IMR-90 (cell line): ENCODE results near the gene TP53AIP1. TPM values are rescaled to one million over a fixed set of nuclear protein-coding genes. Genes with fewer than 3 reads are reported as not detected.

ENCODE experiments used
- ATAC-seq: fragments of 200-7000 bp; cut with Tn5 transposase; 2 replicates; pipeline ENCODE4 v1.9.1; 2020; ENCODE audit warnings: low read depth, mild to moderate bottlenecking, moderate library complexity
- BruUV-seq: library from RNA; stranded (reverse); fragments of 400-500 nt; replicated peaks from 2 replicates; lab custom pipeline; 2021; lab: Mats Ljungman, UMichigan
- CTCF ChIA-PET: fragments of 300-600 bp; formaldehyde crosslinking; extraction: SDS; loops from one replicate; lab custom pipeline; 2021; ENCODE audit warnings: antibody characterized with exemption; lab: Yijun Ruan, JAX
- POLR2A ChIA-PET: fragments of 300-600 bp; sonication (Branson Sonifier 250); formaldehyde crosslinking; loops from one replicate; lab custom pipeline; 2022; ENCODE audit warnings: antibody characterized with exemption; ENCODE audit not compliant: unreplicated experiment; lab: Charles Lee
- DNase-seq: peaks from one replicate; pipeline ENCODE4 v3.0.0; 2013
- H2AFZ ChIP-seq: replicated peaks from 2 replicates; pipeline ENCODE3; 2013; ENCODE audit warnings: low read length, mild to moderate bottlenecking; ENCODE audit not compliant: poor library complexity
- H2AK5ac ChIP-seq: 2 replicates; pipeline ENCODE4 v1.6.1; 2013; ENCODE audit warnings: low read depth, low read length, inconsistent platforms
- H2AK9ac ChIP-seq: replicated peaks from 2 replicates; pipeline ENCODE3; 2013; ENCODE audit warnings: mild to moderate bottlenecking, low read depth, low read length, moderate library complexity; ENCODE audit not compliant: poor library complexity
- H2BK120ac ChIP-seq: 2 replicates; pipeline ENCODE4 v1.6.1; 2013; ENCODE audit warnings: low read depth, low read length, inconsistent platforms
- H2BK15ac ChIP-seq: 3 replicates; pipeline ENCODE4 v1.6.1; 2013; ENCODE audit warnings: low read depth, low read length, inconsistent platforms
- H2BK20ac ChIP-seq: 2 replicates; pipeline ENCODE4 v1.6.1; 2013; ENCODE audit warnings: low read depth, mild to moderate bottlenecking, inconsistent platforms, low read length, moderate library complexity
- H2BK5ac ChIP-seq: 2 replicates; pipeline ENCODE4 v1.6.1; 2013; ENCODE audit warnings: mild to moderate bottlenecking, low read depth, low read length, inconsistent platforms; ENCODE audit not compliant: poor library complexity, severe bottlenecking
- H3K14ac ChIP-seq: replicated peaks from 2 replicates; pipeline ENCODE4 v1.6.1; 2013; ENCODE audit warnings: low read depth, low read length, inconsistent platforms
- H3K18ac ChIP-seq: 2 replicates; pipeline ENCODE4 v1.6.1; 2013; ENCODE audit warnings: low read depth, low read length, control low read depth
- H3K23ac ChIP-seq: 2 replicates; pipeline ENCODE4 v1.6.1; 2013; ENCODE audit warnings: low read depth, low read length, inconsistent platforms
- H3K27ac ChIP-seq: 2 replicates; pipeline ENCODE4 v1.5.1; 2013; ENCODE audit warnings: mild to moderate bottlenecking, control low read depth, low read length; ENCODE audit not compliant: insufficient read depth
- H3K27me3 ChIP-seq: 2 replicates; pipeline ENCODE4 v1.6.1; 2013; ENCODE audit warnings: low read length; ENCODE audit not compliant: control insufficient read depth, insufficient read depth
- H3K36me3 ChIP-seq: 2 replicates; pipeline ENCODE4 v1.6.1; 2013; ENCODE audit warnings: low read length, mixed read lengths; ENCODE audit not compliant: control insufficient read depth, insufficient read depth
- H3K4ac ChIP-seq: 2 replicates; pipeline ENCODE4 v1.6.1; 2013; ENCODE audit warnings: low read depth, low read length, inconsistent platforms
- H3K4me1 ChIP-seq: 2 replicates; pipeline ENCODE4 v1.6.1; 2013; ENCODE audit warnings: low read length, mixed read lengths; ENCODE audit not compliant: control insufficient read depth, insufficient read depth
- H3K4me2 ChIP-seq: 2 replicates; pipeline ENCODE4 v1.6.1; 2013; ENCODE audit warnings: low read depth, mild to moderate bottlenecking, control low read depth, low read length, moderate library complexity
- H3K4me3 ChIP-seq: 2 replicates; pipeline ENCODE4 v1.5.1; 2013; ENCODE audit warnings: low read depth, mild to moderate bottlenecking, control low read depth, low read length, moderate library complexity; ENCODE audit not compliant: insufficient read depth
- H3K56ac ChIP-seq: 2 replicates; pipeline ENCODE4 v1.6.1; 2013; ENCODE audit warnings: low read length, inconsistent platforms; ENCODE audit not compliant: insufficient read depth; ENCODE audit errors: extremely low read depth
- H3K79me1 ChIP-seq, 2 experiments: 2 replicates each; pipeline ENCODE4 v1.6.1; 2013; ENCODE audit warnings: low read length in 2 of 2, inconsistent platforms in 1 of 2, low read depth in 1 of 2
- H3K9ac ChIP-seq: 2 replicates; pipeline ENCODE4 v1.6.1; 2013; ENCODE audit warnings: low read depth, low read length, control low read depth
- H3K9me1 ChIP-seq: 2 replicates; pipeline ENCODE4 v1.6.1; 2013; ENCODE audit warnings: low read length, inconsistent platforms; ENCODE audit not compliant: insufficient read depth
- H3K9me3 ChIP-seq: 2 replicates; pipeline ENCODE4 v1.6.1; 2013; ENCODE audit warnings: low read length; ENCODE audit not compliant: control insufficient read depth, insufficient read depth
- H4K20me1 ChIP-seq: 2 replicates; pipeline ENCODE4 v1.6.1; 2013; ENCODE audit warnings: low read length, inconsistent platforms; ENCODE audit not compliant: insufficient read depth
- H4K5ac ChIP-seq: 2 replicates; pipeline ENCODE4 v1.6.1; 2013; ENCODE audit warnings: mild to moderate bottlenecking, low read depth, low read length, control low read depth
- H4K8ac ChIP-seq, 2 experiments: 2 replicates each; pipeline ENCODE4 v1.6.1; 2013; ENCODE audit warnings: low read depth in 2 of 2, low read length in 2 of 2, control low read depth in 1 of 2, inconsistent platforms in 1 of 2
- H4K91ac ChIP-seq: 2 replicates; pipeline ENCODE4 v1.6.1; 2013; ENCODE audit warnings: low read depth, low read length, inconsistent platforms; ENCODE audit not compliant: insufficient read depth
- BHLHE40 ChIP-seq: fragments of 150-350 bp; IDR thresholded peaks from 2 replicates; pipeline ENCODE4 v1.6.1; 2016; ENCODE audit warnings: mild to moderate bottlenecking, low read depth, low read length
- CEBPB ChIP-seq: IDR thresholded peaks from 2 replicates; pipeline ENCODE4 v1.6.1; 2012; ENCODE audit warnings: low read depth, low read length, improper control_type of control experiment
- CHD1 ChIP-seq: IDR thresholded peaks from 2 replicates; pipeline ENCODE4 v1.6.1; 2012; ENCODE audit warnings: low read depth, low read length, improper control_type of control experiment
- FOS ChIP-seq: fragments of 150-350 bp; IDR thresholded peaks from 2 replicates; pipeline ENCODE4 v1.6.1; 2016; ENCODE audit warnings: low read depth, low read length
- MAFK ChIP-seq: IDR thresholded peaks from 2 replicates; pipeline ENCODE4 v1.6.1; 2012; ENCODE audit warnings: low read depth, low read length, improper control_type of control experiment
- MAZ ChIP-seq: IDR thresholded peaks from 2 replicates; pipeline ENCODE4 v1.6.1; 2012; ENCODE audit warnings: low read depth, mild to moderate bottlenecking, low read length, improper control_type of control experiment, moderate library complexity, borderline replicate concordance
- MXI1 ChIP-seq: IDR thresholded peaks from 2 replicates; pipeline ENCODE4 v1.6.1; 2012; ENCODE audit warnings: low read depth, mild to moderate bottlenecking, low read length, moderate library complexity, borderline replicate concordance
- NFE2L2 ChIP-seq: fragments of 150-350 bp; IDR thresholded peaks from 2 replicates; pipeline ENCODE4 v1.6.1; 2016; ENCODE audit warnings: low read depth, mild to moderate bottlenecking, low read length
- POLR2A ChIP-seq: IDR thresholded peaks from 2 replicates; pipeline ENCODE4 v1.6.1; 2012; ENCODE audit warnings: mild to moderate bottlenecking, low read depth, low read length
- RCOR1 ChIP-seq: IDR thresholded peaks from 2 replicates; pipeline ENCODE4 v1.6.1; 2012; ENCODE audit warnings: mild to moderate bottlenecking, low read length, improper control_type of control experiment; ENCODE audit not compliant: insufficient replicate concordance
- RFX5 ChIP-seq: IDR thresholded peaks from 2 replicates; pipeline ENCODE4 v1.8.0; 2012; ENCODE audit warnings: low read depth, mild to moderate bottlenecking, low read length, moderate library complexity
- SMC3 ChIP-seq: fragments of 150-350 bp; IDR thresholded peaks from 2 replicates; pipeline ENCODE4 v1.6.1; 2016; ENCODE audit warnings: low read depth, mild to moderate bottlenecking, antibody characterized with exemption, low read length, moderate library complexity
- WGBS, 2 experiments: methylation state at CpG; one replicate each; pipeline versions ENCODE4 v1.1.5 to v1.1.7; 2013; ENCODE audit warnings: missing lambda C conversion rate in 2 of 2; ENCODE audit not compliant: insufficient read length in 1 of 2; ENCODE audit errors: extremely low coverage in 2 of 2; 5-methylcytosine and 5-hydroxymethylcytosine counted together
- dilution Hi-C: fragments of 300-500 bp; cut with HindIII; formaldehyde crosslinking; loops from one replicate; pipeline ENCODE4 v1.14.3; 2018; ENCODE audit warnings: low sequenced_read_pairs; ENCODE audit not compliant: unreplicated experiment
- in situ Hi-C: fragments of 300-500 bp; cut with MboI; formaldehyde crosslinking; loops from 3 replicates; pipeline ENCODE4 v1.14.3; 2019; ENCODE audit warnings: low sequenced_read_pairs, inconsistent platforms, mixed read lengths
- intact Hi-C: fragments of 100-400 bp; cut with micrococcal nuclease; formaldehyde crosslinking; loops from 2 replicates; pipeline ENCODE4 v1.10.0; 2022
- polyA plus RNA-seq, 3 experiments: library from polyadenylated mRNA; depleted of rRNA; stranded (reverse); fragments of >200 nt; gene quantifications; 2 replicates each; pipeline ENCODE4 v1.2.3, GENCODE V29; 2012; ENCODE audit warnings: low replicate concordance in 1 of 3
- total RNA-seq: library from RNA; depleted of rRNA; stranded (reverse); fragments of >200 nt; gene quantifications from 2 replicates; pipeline ENCODE4 v1.2.3, GENCODE V29; 2012
- TF ChIP-seq, protein P1 (sequence below): fragments of 150-350 bp; IDR thresholded peaks from 2 replicates; pipeline ENCODE4 v1.6.1; 2016; ENCODE audit warnings: low read depth, mild to moderate bottlenecking, low read length, moderate library complexity, borderline replicate concordance
- TF ChIP-seq, protein P2 (sequence below): conservative IDR thresholded peaks from 2 replicates; pipeline ENCODE4 v1.5.1; 2012; ENCODE audit warnings: mild to moderate bottlenecking, low read depth, low read length, improper control_type of control experiment
- TF ChIP-seq, protein P3 (sequence below): fragments of 150-350 bp; IDR thresholded peaks from 2 replicates; pipeline ENCODE4 v1.6.1; 2017; ENCODE audit warnings: mild to moderate bottlenecking, antibody characterized with exemption, low read length, low read depth

The TP53AIP1 gene
- total and polyA plus RNA-seq, 2 of the 4 experiments (the other 2 are of a cell fraction) = not detected

DNA sequence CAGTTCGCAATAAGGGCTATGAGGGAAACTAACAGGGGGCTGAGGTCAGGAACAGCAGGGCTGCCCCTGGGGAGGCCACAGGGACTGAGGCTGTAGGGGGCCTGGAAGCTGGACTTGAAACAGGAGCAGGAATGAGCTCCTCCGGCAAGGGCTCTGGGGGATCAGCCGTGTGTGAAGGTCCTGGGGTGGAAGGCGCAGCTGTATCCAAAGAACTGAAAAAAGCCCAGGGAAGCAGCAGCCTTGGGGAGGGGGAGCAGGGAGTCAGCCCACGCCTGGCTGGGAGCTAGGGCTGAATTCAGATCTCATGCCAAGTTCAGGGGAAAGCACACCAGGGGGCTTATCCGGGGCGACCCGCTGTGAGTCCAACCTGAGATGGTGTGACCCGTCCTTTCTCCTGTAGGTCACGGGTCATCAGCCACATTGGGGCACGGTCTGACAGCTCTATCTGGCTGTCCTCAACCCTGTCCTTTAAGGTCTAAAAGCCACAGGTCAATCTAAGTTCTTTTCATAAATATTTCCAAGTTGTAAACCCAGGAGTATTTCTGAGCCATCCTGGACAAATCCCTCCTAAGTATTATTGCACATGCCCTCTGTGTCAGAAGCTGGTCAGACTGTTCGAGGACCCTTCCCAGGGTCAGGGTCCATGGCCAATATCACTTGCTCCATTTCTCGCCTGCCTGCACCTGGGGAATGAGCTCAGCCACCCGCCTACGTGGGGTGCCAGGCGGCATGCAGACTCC is 18.0 kb downstream of the TP53AIP1 start:
- Histone ChIP-seq H3K36me3 (no peaks in the 10 kb centered on the region), H3K79me1 (no peaks in the 10 kb centered on the region), H3K14ac (no peak overlapping the region), H3K4me2 (no peak overlapping the region), H2BK5ac (no peak overlapping the region), H2BK15ac (no peak overlapping the region), H4K8ac (no peak overlapping the region), H4K5ac (no peak overlapping the region), H3K9me1 (no peaks in the 10 kb centered on the region), H3K18ac (no peak overlapping the region), H3K9ac (no peak overlapping the region), H2AFZ (no peak overlapping the region), H3K56ac (no peak overlapping the region), H2BK20ac (no peak overlapping the region), H3K9me3 (no peaks in the 10 kb centered on the region), H4K91ac (no peak overlapping the region), H3K4me3 (no peak overlapping the region), H3K23ac (no peak overlapping the region), H3K4ac (no peak overlapping the region), H2BK120ac (no peak overlapping the region), H2AK5ac (no peak overlapping the region; the same call in 1 of the 2 replicates), H3K4me1 (peaks cover under 1% of the 10 kb centered on the region; the same call in 1 of the 2 replicates), H2AK9ac (no peak overlapping the region), H3K27ac (no peak overlapping the region), H4K20me1 (no peaks in the 10 kb centered on the region), H3K27me3 (peaks cover 34% of the 10 kb centered on the region)
- POLR2A ChIA-PET = no interaction called here
- intact Hi-C loops = no loop called here
- in situ Hi-C loops = no loop called here
- WGBS, 2 experiments = 64% methylated on average over 5 of the region's 16 CpGs; no CpG with 5 or more reads in 1 of the 2 experiments
- ATAC-seq = no peak
- BruUV-seq = no TSS peak
- CTCF ChIA-PET = interaction anchor here (1.1 kb wide), 1 partner anchor 40 kb away, joined by 3 read pairs; no protein-coding TSS in a partner anchor
- no peak for DNase-seq
- dilution Hi-C loops = no loop called here
- TF ChIP-seq SMC3 (no peak), CEBPB (no peak), FOS (no peak), MAZ (no peak), RFX5 (no peak), MXI1 (no peak), NFE2L2 (no peak), RCOR1 (no peak), POLR2A (no peak), BHLHE40 (no peak), MAFK (no peak), CHD1 (no peak)
- TF ChIP-seq, protein P1, sequence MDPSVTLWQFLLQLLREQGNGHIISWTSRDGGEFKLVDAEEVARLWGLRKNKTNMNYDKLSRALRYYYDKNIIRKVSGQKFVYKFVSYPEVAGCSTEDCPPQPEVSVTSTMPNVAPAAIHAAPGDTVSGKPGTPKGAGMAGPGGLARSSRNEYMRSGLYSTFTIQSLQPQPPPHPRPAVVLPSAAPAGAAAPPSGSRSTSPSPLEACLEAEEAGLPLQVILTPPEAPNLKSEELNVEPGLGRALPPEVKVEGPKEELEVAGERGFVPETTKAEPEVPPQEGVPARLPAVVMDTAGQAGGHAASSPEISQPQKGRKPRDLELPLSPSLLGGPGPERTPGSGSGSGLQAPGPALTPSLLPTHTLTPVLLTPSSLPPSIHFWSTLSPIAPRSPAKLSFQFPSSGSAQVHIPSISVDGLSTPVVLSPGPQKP = no peak
- TF ChIP-seq, protein P2, sequence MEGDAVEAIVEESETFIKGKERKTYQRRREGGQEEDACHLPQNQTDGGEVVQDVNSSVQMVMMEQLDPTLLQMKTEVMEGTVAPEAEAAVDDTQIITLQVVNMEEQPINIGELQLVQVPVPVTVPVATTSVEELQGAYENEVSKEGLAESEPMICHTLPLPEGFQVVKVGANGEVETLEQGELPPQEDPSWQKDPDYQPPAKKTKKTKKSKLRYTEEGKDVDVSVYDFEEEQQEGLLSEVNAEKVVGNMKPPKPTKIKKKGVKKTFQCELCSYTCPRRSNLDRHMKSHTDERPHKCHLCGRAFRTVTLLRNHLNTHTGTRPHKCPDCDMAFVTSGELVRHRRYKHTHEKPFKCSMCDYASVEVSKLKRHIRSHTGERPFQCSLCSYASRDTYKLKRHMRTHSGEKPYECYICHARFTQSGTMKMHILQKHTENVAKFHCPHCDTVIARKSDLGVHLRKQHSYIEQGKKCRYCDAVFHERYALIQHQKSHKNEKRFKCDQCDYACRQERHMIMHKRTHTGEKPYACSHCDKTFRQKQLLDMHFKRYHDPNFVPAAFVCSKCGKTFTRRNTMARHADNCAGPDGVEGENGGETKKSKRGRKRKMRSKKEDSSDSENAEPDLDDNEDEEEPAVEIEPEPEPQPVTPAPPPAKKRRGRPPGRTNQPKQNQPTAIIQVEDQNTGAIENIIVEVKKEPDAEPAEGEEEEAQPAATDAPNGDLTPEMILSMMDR = no peak
- TF ChIP-seq, protein P3, sequence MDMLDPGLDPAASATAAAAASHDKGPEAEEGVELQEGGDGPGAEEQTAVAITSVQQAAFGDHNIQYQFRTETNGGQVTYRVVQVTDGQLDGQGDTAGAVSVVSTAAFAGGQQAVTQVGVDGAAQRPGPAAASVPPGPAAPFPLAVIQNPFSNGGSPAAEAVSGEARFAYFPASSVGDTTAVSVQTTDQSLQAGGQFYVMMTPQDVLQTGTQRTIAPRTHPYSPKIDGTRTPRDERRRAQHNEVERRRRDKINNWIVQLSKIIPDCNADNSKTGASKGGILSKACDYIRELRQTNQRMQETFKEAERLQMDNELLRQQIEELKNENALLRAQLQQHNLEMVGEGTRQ = no peak
